NCI-H187 (cell line): ENCODE results near the gene WBP1L.
"Not testable (repeated sequence)": the region's sequence is repeated elsewhere in the genome, so short reads cannot be mapped to it uniquely, and the experiment has no call there.

Experiments
- DNase-seq, 2 experiments: peaks; one replicate each; lab custom pipeline; 2025; lab: John Stamatoyannopoulos, UW

The WBP1L gene

GRCh38 chr10:102812231-102812876 is 68.6 kb downstream of the WBP1L start:
- no peak for DNase-seq

DNA sequence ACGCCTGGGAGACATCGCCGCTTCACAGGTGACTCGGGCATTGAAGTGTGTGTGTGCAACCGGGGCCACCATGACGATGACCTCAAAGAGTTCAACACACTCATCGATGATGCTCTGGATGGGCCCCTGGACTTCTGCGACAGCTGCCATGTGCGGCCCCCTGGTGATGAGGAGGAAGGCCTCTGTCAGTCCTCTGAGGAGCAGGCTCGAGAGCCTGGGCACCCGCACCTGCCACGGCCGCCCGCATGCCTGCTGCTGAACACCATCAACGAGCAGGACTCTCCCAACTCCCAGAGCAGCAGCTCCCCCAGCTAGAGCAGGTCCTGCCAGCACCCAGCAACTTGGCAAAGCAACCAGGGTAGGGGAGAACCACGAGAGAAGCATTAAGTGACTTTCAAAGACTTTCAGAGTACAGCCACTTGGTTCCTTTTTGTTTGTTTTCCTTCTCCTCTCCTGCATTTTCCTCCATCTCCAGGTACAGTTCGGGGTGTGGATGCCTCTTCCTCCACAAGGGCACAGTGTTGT is 69.3 kb downstream of the WBP1L start:
- no peak for DNase-seq

GRCh38 chr10:102813734-102814452 is 70.1 kb downstream of the WBP1L start:
- no peak for DNase-seq

DNA sequence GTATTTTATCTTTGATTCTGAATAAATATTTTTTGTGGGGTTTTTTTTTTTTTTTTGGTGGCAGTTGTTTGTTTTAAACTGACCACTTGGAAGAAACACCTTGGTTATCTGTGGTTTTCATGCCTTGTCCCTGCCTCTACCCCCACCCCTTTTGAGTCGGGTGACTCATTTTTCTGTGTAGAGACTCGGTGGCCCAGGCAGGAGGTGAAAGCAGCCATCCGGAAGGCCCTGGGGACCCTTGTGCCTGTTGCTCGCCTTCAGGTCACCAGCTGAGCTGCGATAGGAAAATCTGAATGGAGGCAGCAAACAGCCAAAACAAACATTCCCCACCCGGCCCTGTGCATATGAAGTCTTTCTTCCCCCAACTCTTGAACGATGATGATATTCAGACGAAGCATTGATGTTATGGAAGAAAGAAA is 70.7 kb downstream of the WBP1L start:
- DNase-seq: no peak

GRCh38 chr10:102814873-102815661 is 71.3 kb downstream of the WBP1L start:
- DNase-seq: no peak

DNA sequence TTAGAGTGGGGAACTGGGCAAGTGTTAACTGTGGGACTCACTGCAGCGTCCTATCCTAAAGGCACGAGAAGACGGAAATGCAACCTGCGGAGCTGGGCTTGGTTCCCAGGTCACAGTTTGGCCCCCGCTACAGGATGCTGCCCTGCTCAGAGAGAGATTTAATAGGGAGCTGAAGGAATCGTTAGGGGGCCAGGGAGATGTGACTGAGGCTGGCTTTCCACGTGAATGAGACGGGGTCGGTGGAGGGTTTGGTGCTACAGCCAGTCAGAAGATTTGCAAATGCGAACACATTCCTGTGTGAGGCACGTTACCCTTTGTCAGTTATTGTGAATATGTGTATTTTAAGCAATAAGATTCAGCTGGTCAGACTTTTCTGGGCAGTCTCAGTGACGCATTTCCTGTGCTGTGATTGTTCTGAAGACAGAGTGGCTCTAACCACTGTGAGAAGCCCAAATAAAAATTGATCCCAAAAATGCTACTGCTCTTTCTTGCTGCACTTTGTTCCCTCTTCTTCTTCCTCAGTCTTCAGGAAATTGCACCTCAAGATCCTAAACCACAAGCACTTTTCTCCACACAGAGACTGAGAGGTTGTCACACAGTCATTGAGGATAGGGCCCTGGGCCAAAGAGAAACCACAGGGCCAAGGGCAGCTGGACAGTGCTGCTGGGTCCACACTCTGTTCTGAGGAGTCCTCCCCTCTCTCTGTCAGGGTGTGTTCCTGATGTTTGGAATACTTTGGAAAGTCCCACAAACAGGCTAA is 72.2 kb downstream of the WBP1L start:
- no peak for DNase-seq

GRCh38 chr10:102817175-102817574 is 73.4 kb downstream of the WBP1L start:
- no peak for DNase-seq

DNA sequence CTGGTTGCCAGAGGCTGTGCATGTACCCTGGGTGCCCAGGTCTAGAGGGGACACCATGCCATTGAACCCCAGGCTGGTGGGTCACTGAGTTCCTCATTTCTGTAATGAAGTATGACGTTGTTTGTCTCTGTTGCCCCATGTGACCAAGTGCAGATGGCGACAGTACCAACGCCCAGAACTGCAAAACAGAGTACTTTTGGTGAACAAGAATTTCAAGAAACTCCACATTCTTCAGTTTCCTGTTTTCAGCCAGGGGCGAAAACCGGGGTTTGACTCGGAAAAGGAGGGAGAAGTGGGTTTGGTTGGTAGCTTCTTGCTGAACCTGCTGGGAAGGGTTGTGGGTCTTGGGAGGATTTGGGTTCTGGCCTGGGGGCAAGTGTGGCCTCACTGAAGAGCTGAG is 75.3 kb downstream of the WBP1L start:
- DNase-seq: no peak

DNA sequence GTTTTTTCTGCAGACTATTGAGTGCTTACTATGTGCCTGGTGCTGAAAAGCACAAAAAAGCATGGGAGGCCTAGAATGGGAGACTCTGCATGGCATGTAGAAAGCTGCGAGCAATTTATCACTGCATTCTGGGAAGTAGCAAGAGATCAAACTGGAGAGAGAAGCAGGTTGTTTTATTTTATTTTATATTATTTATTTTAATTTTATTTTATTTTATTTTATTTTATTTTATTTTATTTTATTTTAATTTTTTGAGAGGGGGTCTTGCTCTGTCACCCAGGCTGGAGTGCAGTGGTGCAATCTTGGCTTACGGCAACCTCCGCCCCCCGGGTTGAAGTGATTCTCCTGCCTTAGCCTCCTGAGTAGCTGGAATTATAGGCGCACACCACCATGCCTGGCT is 76.3 kb downstream of the WBP1L start:
- DNase-seq: not testable (repeated sequence)

GRCh38 chr10:102822222-102822621 is 78.5 kb downstream of the WBP1L start:
- DNase-seq: no peak

GRCh38 chr10:102824664-102825063 is 80.9 kb downstream of the WBP1L start:
- DNase-seq: no peak

GRCh38 chr10:102826148-102826796 is 82.5 kb downstream of the WBP1L start:
- no peak for DNase-seq

GRCh38 chr10:102827597-102827975 is 83.8 kb downstream of the WBP1L start:
- DNase-seq: no peak

DNA sequence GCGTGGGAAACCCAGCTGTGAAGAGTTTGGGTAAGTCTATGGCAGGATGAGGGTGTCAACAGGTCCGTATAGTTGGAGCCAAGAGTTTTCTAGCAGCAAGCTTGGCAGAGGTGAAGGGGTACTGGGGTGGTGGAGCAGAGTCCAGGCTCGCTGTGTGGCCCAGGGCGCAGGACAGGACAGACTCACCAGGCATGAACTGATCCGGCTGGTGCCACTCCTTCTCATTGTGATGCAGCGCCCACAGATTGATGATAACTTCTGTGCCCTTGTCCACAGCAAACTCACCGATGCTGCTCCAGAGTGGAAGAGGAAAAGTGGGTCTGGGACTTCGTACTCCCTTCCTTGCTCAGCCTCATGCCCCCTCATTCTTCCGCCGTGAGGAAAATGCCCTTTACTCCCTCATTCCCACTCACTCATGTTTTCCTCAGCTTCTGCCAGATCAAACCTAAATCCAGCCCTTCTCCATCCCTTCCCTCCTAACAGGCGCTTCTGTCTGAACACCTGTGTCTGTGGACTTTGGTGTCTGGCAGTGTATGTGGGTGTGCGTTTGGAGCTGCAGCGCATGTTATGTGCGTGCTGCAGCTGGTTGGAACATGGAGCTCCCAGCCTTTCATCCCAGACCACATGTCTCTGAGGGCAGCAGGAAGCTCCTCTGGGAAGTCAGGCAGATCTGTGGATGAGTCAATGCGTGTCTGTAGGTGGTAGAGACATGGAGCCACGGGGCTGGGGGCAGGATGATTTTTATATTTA is 87.7 kb downstream of the WBP1L start:
- DNase-seq: no peak

DNA sequence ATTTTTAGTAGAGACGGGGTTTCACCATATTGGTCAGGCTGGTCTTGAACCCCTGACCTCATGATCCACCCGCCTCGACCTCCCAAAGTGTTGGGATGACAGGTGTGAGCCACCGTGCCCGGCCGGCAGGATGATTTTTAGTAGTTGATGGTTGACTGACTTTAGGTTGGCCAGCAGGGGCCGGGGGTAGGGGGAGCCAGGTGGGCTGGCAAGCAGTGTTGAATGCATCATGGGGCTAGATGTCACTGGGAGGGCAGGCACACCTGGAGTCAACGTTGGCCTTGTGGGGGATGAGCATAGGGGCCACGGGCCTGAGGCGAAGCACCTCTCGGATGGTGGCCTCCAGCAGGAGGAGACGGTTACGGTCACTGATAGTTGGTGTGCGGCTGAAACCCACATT is 88.5 kb downstream of the WBP1L start:
- no peak for DNase-seq

DNA sequence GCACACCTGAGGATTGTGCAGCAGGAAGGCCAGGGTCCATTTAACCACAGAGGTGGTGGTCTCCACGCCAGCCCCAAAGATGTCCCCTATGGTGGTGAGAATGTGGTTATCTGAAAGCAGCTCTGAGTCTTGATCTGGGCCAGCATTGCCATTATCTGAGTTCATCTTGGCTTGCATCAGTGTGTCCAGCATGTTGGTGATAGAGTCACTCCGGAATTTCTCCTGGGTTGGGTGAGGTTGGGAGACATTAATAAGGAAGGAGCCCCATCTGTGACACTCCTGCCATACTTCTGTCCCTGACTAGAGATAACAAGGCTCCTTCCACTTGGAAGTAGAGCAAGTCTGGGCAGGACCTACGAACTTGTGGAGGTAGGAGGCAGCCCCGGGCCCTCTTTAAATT is 89.2 kb downstream of the WBP1L start:
- DNase-seq: no peak

DNA sequence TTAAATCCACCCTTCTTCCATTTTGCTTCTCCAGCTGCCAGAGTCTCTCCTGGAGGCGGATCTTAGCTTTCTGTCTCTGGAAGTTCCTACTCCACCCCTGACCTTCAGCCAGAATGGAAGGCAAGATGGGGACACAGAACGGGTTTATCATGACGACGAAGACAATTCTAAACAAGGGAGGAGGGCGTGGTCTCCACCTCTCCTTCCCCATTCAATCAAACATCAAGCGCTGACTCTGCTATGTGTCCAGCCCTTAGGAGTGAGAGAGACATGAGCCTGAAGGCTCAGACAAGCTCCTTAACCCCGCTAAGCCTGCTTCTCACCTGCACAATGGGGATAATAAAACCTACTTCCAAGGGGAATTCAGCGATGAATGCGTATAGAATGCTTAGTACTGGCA is 90.4 kb downstream of the WBP1L start:
- DNase-seq: no peak

DNA sequence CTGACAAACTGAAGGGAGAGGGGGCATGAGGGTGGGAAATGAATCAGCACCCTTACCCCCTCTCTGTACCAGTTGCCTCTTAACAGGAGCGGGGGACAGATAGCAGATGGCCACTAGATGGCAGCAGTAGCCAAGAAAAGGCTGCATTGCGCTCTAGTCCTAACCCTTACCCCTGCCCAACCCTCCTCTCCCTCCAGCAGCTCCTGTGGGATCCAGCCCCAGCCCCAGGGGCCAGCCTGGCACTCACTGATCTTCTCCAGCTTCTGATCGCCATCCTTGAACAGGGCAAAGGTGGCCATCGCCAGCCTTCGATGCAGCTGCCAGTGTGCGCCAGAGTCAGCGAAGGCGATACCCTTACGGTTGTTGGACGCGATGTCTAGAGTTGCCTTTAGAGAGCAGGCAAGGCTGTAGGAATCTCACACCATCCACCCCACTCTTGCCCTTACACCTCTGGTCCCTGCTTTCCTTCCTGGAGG is 91.3 kb downstream of the WBP1L start:
- DNase-seq: peak; percentile 2 to 6

DNA sequence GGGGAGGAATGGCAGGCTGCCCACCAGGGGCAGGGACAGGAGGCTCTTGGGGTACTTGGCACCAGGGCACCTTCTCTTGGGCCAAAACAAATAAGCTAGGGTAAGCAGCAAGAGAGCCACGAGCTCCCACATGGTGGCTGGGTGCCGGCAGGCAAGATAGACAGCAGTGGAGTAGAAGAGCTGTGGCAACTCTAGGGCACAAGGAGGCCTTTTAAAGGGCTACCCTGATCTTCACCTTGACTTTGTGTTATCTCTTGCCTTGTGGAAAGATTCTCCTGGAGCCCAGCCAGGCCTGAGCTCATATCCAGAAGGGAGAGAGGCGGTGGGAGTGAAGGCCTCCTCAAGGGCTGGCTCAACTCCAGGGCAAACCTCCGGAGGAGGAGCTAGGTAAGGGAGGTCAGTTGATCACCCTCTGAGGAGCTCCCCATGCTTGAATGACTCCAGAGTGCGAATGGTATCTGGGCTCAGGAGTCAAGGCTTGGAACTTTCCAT is 93.5 kb downstream of the WBP1L start, which contains the start of gene CYP17A1:
Gene CYP17A1 (minus strand): TSS at position 184 of the 492 bp plus-strand sequence. CDS start 52 bp downstream, at position 132.
- no peak for DNase-seq

GRCh38 chr10:102838276-102838927 is 94.7 kb downstream of the WBP1L start:
- not testable (repeated sequence) for DNase-seq
